ENCODE results near the gene CPNE6.
A peak's percentile ranks its signal among the peaks of the same experiment; 100 is the strongest.
"Not testable (repeated sequence)": the region's sequence is repeated elsewhere in the genome, so short reads cannot be mapped to it uniquely, and the experiment has no call there.

CPNE6 gene

GRCh38 chr14:24071144-24071697, at the start of gene CPNE6:
Gene CPNE6 (plus strand): TSS chr14:24071562. CDS start chr14:24072937, 1,375 bp downstream.
- TF ChIP-seq JUND (IDR thresholded peaks at IDR 0.05; ENCODE audit: low read depth) = no peak

GRCh38 chr14:24024939-24025418, 46.4 kb upstream of the CPNE6 start:
- DNase-seq (ENCODE audit: low read depth in 1 of 2, low spot score in 1 of 2); in situ Hi-C loops (cut with HindIII; ENCODE audit: low pct_unique_long_range_greater_than_20kb, low sequenced_read_pairs): not testable (repeated sequence)

More at GRCh38 chr14:24071144-24071697, at the start of gene CPNE6:
- in situ Hi-C loops (cut with HindIII; ENCODE audit: low pct_unique_long_range_greater_than_20kb, low sequenced_read_pairs) = no loop called here
- no peak for DNase-seq (ENCODE audit: low read depth in 1 of 2, low spot score in 1 of 2)

GRCh38 chr14:24029687-24030086, 41.7 kb upstream of the CPNE6 start:
- DNase-seq (ENCODE audit: low read depth in 1 of 2, low spot score in 1 of 2); in situ Hi-C loops (cut with HindIII; ENCODE audit: low pct_unique_long_range_greater_than_20kb, low sequenced_read_pairs): not testable (repeated sequence)

- DNase-seq (ENCODE audit: low read depth in 1 of 2, low spot score in 1 of 2); in situ Hi-C loops (cut with HindIII; ENCODE audit: low pct_unique_long_range_greater_than_20kb, low sequenced_read_pairs): not testable (repeated sequence)
Observed at GRCh38 chr14:24031331-24031730, 40.0 kb upstream of the CPNE6 start.

- no peak for TF ChIP-seq JUND (IDR thresholded peaks at IDR 0.05; ENCODE audit: low read depth)
- DNase-seq (ENCODE audit: low read depth in 1 of 2, low spot score in 1 of 2) = no peak
- in situ Hi-C loops (cut with HindIII; ENCODE audit: low pct_unique_long_range_greater_than_20kb, low sequenced_read_pairs) = no loop called here
Observed at GRCh38 chr14:24032727-24033418, 38.5 kb upstream of the CPNE6 start.

GRCh38 chr14:24035769-24036168, 35.6 kb upstream of the CPNE6 start:
- in situ Hi-C loops (cut with HindIII; ENCODE audit: low pct_unique_long_range_greater_than_20kb, low sequenced_read_pairs) = not testable (repeated sequence)
- DNase-seq (ENCODE audit: low read depth in 1 of 2, low spot score in 1 of 2) = peak in 1 of 2 experiments; percentile 31

GRCh38 chr14:24036169-24036962, 35.0 kb upstream of the CPNE6 start:
- no peak for TF ChIP-seq JUND (IDR thresholded peaks at IDR 0.05; ENCODE audit: low read depth)
- in situ Hi-C loops (cut with HindIII; ENCODE audit: low pct_unique_long_range_greater_than_20kb, low sequenced_read_pairs) = no loop called here
- DNase-seq (ENCODE audit: low read depth in 1 of 2, low spot score in 1 of 2) = peak; percentile 55 to 83

- DNase-seq (ENCODE audit: low read depth in 1 of 2, low spot score in 1 of 2); in situ Hi-C loops (cut with HindIII; ENCODE audit: low pct_unique_long_range_greater_than_20kb, low sequenced_read_pairs): not testable (repeated sequence)
Observed at GRCh38 chr14:24036963-24037657, 34.3 kb upstream of the CPNE6 start.

- no peak for TF ChIP-seq JUND (IDR thresholded peaks at IDR 0.05; ENCODE audit: low read depth)
- in situ Hi-C loops (cut with HindIII; ENCODE audit: low pct_unique_long_range_greater_than_20kb, low sequenced_read_pairs) = no loop called here
- no peak for DNase-seq (ENCODE audit: low read depth in 1 of 2, low spot score in 1 of 2)
Observed at GRCh38 chr14:24037658-24038037, 33.7 kb upstream of the CPNE6 start.

- in situ Hi-C loops (cut with HindIII; ENCODE audit: low pct_unique_long_range_greater_than_20kb, low sequenced_read_pairs) = no loop called here
- TF ChIP-seq JUND (IDR thresholded peaks at IDR 0.05; ENCODE audit: low read depth) = no peak
- DNase-seq (ENCODE audit: low read depth in 1 of 2, low spot score in 1 of 2) = no peak
Observed at GRCh38 chr14:24038686-24039085, 32.7 kb upstream of the CPNE6 start.

GRCh38 chr14:24040692-24041091, 30.7 kb upstream of the CPNE6 start:
- no peak for TF ChIP-seq JUND (IDR thresholded peaks at IDR 0.05; ENCODE audit: low read depth)
- DNase-seq (ENCODE audit: low read depth in 1 of 2, low spot score in 1 of 2) = no peak
- in situ Hi-C loops (cut with HindIII; ENCODE audit: low pct_unique_long_range_greater_than_20kb, low sequenced_read_pairs) = no loop called here

GRCh38 chr14:24042746-24043145, 28.6 kb upstream of the CPNE6 start:
- no peak for TF ChIP-seq JUND (IDR thresholded peaks at IDR 0.05; ENCODE audit: low read depth)
- in situ Hi-C loops (cut with HindIII; ENCODE audit: low pct_unique_long_range_greater_than_20kb, low sequenced_read_pairs) = no loop called here
- DNase-seq (ENCODE audit: low read depth in 1 of 2, low spot score in 1 of 2) = no peak

GRCh38 chr14:24049002-24049401, 22.4 kb upstream of the CPNE6 start:
- in situ Hi-C loops (cut with HindIII; ENCODE audit: low pct_unique_long_range_greater_than_20kb, low sequenced_read_pairs); DNase-seq (ENCODE audit: low read depth in 1 of 2, low spot score in 1 of 2): not testable (repeated sequence)

- DNase-seq (ENCODE audit: low read depth in 1 of 2, low spot score in 1 of 2); in situ Hi-C loops (cut with HindIII; ENCODE audit: low pct_unique_long_range_greater_than_20kb, low sequenced_read_pairs): not testable (repeated sequence)
Observed at GRCh38 chr14:24050753-24051152, 20.6 kb upstream of the CPNE6 start.
